Measurements from ENCODE around the gene DAZAP1.

GRCh38 chr19:1441677-1442438, 34.5 kb downstream of the DAZAP1 start:
- TF ChIP-seq CTCF (IDR thresholded peaks at IDR 0.05) (no peak), POLR2AphosphoS5 (IDR thresholded peaks at IDR 0.05) (no peak)

Measured in gastroesophageal sphincter (tissue), 3 donors.